IPS-NIHi7 (cell line): Measurements from ENCODE around the gene CDYL2.

Source experiments
- DNase-seq: peaks from one replicate; pipeline ENCODE4 v3.0.0; 2012; ENCODE audit warnings: mixed read lengths; ENCODE audit errors: extremely low spot score

CDYL2 gene

GRCh38 chr16:80627108-80627507, 177.3 kb downstream of the CDYL2 start:
- peak; percentile 0 for DNase-seq

- no peak for DNase-seq
These were observed 181.0 kb downstream of the CDYL2 start for GRCh38 chr16:80623376-80623775.

- no peak for DNase-seq
These were observed 182.4 kb downstream of the CDYL2 start for GRCh38 chr16:80622007-80622406.

GRCh38 chr16:80620736-80621605, 183.4 kb downstream of the CDYL2 start:
- no peak for DNase-seq

- DNase-seq, result no peak
These were observed 184.6 kb downstream of the CDYL2 start for GRCh38 chr16:80619824-80620223.

- no peak for DNase-seq
These were observed 185.3 kb downstream of the CDYL2 start for GRCh38 chr16:80618862-80619648.

GRCh38 chr16:80616362-80616761, 188.0 kb downstream of the CDYL2 start:
- no peak for DNase-seq

GRCh38 chr16:80615735-80616134, 188.7 kb downstream of the CDYL2 start:
- DNase-seq, result no peak

- DNase-seq, result peak; percentile 31
These were observed 189.3 kb downstream of the CDYL2 start for GRCh38 chr16:80614908-80615671.

GRCh38 chr16:80612461-80613017, 191.9 kb downstream of the CDYL2 start:
- DNase-seq, result no peak

- no peak for DNase-seq
These were observed 192.5 kb downstream of the CDYL2 start for GRCh38 chr16:80611930-80612327.

- DNase-seq, result no peak
These were observed 193.0 kb downstream of the CDYL2 start for GRCh38 chr16:80611171-80611929.

GRCh38 chr16:80610481-80611156, 193.8 kb downstream of the CDYL2 start:
- DNase-seq, result no peak

GRCh38 chr16:80608946-80609345, 195.5 kb downstream of the CDYL2 start:
- DNase-seq, result no peak

GRCh38 chr16:80607204-80607603, 197.2 kb downstream of the CDYL2 start:
- no peak for DNase-seq

- no peak for DNase-seq
These were observed 198.1 kb downstream of the CDYL2 start for GRCh38 chr16:80606221-80606766.

- no peak for DNase-seq
These were observed 199.6 kb downstream of the CDYL2 start for GRCh38 chr16:80604600-80605355.

GRCh38 chr16:80602894-80603293, 201.5 kb downstream of the CDYL2 start:
- no peak for DNase-seq

- DNase-seq, result no peak
These were observed 203.2 kb downstream of the CDYL2 start for GRCh38 chr16:80601182-80601581.
